ENCODE measurements around the gene EXOC6. TPM values are rescaled to one million over a fixed set of nuclear protein-coding genes. Genes with fewer than 3 reads are reported as not detected.

EXOC6 gene
- total and polyA plus RNA-seq, 8 donors = 17.5 to 24.0 (median 19.8) TPM

GRCh38 chr10:92923416-92923815 is 75.1 kb downstream of the EXOC6 start:
- Histone ChIP-seq H3K27ac (no peak overlapping the region), H3K9me3 (peaks cover 0 to 11% of the 10 kb centered on the region in 2 donors), H3K4me3 (no peak overlapping the region), H3K27me3 (no peaks in the 10 kb centered on the region), H3K4me1 (no peaks in the 10 kb centered on the region), H3K36me3 (peaks cover 0 to 18% of the 10 kb centered on the region in 2 donors)
- ATAC-seq = no peak
- no peak for DNase-seq
- TF ChIP-seq, protein P1, sequence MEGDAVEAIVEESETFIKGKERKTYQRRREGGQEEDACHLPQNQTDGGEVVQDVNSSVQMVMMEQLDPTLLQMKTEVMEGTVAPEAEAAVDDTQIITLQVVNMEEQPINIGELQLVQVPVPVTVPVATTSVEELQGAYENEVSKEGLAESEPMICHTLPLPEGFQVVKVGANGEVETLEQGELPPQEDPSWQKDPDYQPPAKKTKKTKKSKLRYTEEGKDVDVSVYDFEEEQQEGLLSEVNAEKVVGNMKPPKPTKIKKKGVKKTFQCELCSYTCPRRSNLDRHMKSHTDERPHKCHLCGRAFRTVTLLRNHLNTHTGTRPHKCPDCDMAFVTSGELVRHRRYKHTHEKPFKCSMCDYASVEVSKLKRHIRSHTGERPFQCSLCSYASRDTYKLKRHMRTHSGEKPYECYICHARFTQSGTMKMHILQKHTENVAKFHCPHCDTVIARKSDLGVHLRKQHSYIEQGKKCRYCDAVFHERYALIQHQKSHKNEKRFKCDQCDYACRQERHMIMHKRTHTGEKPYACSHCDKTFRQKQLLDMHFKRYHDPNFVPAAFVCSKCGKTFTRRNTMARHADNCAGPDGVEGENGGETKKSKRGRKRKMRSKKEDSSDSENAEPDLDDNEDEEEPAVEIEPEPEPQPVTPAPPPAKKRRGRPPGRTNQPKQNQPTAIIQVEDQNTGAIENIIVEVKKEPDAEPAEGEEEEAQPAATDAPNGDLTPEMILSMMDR (IDR thresholded peaks at IDR 0.05) = no peak
- intact Hi-C loops (cut with DNase I) = no loop called here

- Histone ChIP-seq H3K9me3 (no peaks in the 10 kb centered on the region), H3K4me1 (no peaks in the 10 kb centered on the region), H3K4me3 (no peak overlapping the region), H3K27ac (no peak overlapping the region), H3K27me3 (no peaks in the 10 kb centered on the region), H3K36me3 (peaks cover 0 to 28% of the 10 kb centered on the region in 2 donors)
- ATAC-seq = no peak
- TF ChIP-seq, protein P1 (IDR thresholded peaks at IDR 0.05) = no peak
- no peak for DNase-seq
- intact Hi-C loops (cut with DNase I) = no loop called here
These were observed 81.6 kb downstream of the EXOC6 start for GRCh38 chr10:92929896-92930295.

DNA sequence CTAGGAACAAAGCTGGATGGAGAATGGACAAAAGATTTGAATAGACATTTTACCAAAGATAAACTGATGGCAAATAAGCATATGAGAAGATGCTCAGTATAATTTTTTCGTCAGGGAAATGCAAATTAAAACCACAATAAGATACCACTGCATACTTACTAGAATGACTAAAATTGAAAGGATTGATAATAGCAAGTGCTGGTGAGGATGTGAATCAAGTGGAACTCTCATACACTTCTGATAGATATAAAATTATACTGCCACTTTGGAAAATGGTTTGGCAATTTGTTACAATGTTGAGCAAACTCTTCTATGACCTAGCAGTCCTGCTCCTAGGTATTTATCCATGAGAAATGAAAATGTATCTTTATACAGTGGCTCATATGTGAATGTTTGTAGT is 83.3 kb downstream of the EXOC6 start:
- no peak for ATAC-seq
- intact Hi-C loops (cut with DNase I) = no loop called here
- Histone ChIP-seq H3K4me3 (no peak overlapping the region), H3K4me1 (no peaks in the 10 kb centered on the region), H3K9me3 (no peaks in the 10 kb centered on the region), H3K36me3 (peaks cover 0 to 28% of the 10 kb centered on the region in 2 donors), H3K27ac (no peak overlapping the region), H3K27me3 (no peaks in the 10 kb centered on the region)
- TF ChIP-seq, protein P1 (IDR thresholded peaks at IDR 0.05) = no peak
- DNase-seq = no peak

GRCh38 chr10:92937876-92938275 is 89.6 kb downstream of the EXOC6 start:
- DNase-seq (no peak), ATAC-seq (no peak)
- no peak overlapping the region for H3K4me3 ChIP-seq
- no peaks in the 10 kb centered on the region for H3K4me1 ChIP-seq
- TF ChIP-seq, protein P1 (IDR thresholded peaks at IDR 0.05) = no peak
- H3K36me3 ChIP-seq = peaks cover 0 to 25% of the 10 kb centered on the region in 2 donors
- intact Hi-C loops (cut with DNase I) = no loop called here
- H3K27ac ChIP-seq = no peak overlapping the region
- H3K27me3 ChIP-seq = no peaks in the 10 kb centered on the region
- no peaks in the 10 kb centered on the region for H3K9me3 ChIP-seq

- Histone ChIP-seq H3K9me3 (no peaks in the 10 kb centered on the region), H3K4me3 (no peak overlapping the region), H3K36me3 (peaks cover 0 to 23% of the 10 kb centered on the region in 2 donors), H3K4me1 (no peaks in the 10 kb centered on the region), H3K27me3 (no peaks in the 10 kb centered on the region), H3K27ac (no peak overlapping the region)
- intact Hi-C loops (cut with DNase I) = no loop called here
- TF ChIP-seq, protein P1 (IDR thresholded peaks at IDR 0.05) = no peak
- ATAC-seq (no peak), DNase-seq (no peak)
These were observed 90.5 kb downstream of the EXOC6 start for GRCh38 chr10:92938841-92939240.

Data from left lung (tissue), 10 donors.